GM21515 (cell line): Measurements from ENCODE around the gene KRTAP10-9.
"Not testable (repeated sequence)": the region's sequence is repeated elsewhere in the genome, so short reads cannot be mapped to it uniquely, and the experiment has no call there.

Experiments
- ATAC-seq: cut with Tn5 transposase; IDR thresholded peaks from one replicate; pipeline ENCODE4 v1.9.1; 2021; ENCODE audit not compliant: unreplicated experiment

Gene KRTAP10-9

DNA sequence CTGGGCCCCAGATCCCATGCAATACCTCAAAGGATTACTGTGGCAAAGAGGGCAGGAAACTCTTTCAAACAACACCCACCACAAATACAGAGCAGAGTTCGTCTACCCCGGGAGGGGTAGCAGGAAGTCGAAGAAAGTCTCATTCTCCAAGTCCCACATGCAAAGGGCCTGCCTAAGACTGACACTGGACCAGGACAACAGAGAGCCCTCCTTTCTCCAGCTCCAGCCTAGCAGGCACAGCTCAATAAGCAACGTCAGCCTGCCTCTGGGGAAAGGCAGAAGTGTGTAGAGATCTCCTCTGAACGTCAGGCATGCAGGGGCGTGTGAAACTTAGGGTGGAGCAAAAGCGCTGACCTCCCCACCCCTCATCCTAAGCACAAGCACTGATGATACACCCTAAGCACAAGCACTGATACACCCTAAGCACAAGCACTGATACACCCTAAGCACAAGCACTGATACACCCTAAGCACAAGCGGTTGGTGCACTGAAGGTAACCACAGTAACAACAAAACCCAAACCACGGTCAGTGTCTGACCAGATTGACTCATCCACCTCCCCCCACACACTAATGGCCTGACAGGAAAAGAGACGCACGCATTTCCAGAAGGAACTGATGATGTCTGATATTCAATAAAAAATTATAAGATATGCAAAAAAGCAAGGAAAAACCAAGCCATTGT lies 32.2 kb downstream of the KRTAP10-9 start:
- no peak for ATAC-seq

DNA sequence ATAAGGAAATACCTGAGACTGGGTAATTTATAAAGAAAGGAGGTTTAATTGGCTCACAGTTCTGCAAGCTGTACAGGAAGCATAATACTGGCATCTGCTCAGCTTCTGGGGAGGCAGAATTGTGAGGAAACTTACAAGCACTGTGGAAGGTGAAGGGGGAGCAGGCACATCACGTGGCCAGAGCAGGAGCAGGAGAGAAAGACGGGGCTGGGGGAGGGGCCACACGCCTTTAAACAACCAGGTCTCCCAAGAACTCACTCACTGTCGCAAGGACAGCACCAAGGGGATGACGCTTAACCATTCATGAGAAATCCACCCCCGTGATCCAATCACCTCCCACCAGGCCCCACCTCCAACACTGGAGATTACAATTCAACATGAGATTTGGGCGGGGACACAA lies 34.7 kb downstream of the KRTAP10-9 start:
- ATAC-seq: not testable (repeated sequence)

DNA sequence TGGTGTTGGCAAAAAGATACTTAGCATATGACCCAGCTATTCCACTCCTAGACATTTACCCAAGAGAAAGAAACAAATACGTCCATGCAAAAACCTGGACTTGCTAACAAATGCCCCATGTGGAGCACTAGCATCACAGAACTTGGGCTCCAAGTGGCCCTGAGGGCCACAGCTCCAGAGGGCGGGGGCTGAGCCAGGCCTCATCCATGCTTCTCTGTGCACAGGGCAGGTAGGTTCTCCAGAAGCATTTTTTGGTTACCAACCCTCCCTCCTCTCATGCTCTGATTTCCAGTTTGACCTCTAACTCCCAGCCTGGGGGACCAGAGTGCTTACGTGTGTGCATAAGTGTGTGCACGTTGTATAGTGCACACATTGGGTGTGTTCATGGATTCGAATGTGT lies 37.8 kb downstream of the KRTAP10-9 start:
- ATAC-seq: no peak

- no peak for ATAC-seq
Observed at GRCh38 chr21:44666401-44667320, 39.8 kb downstream of the KRTAP10-9 start, which contains the start of gene KRTAP12-2. Gene KRTAP12-2 (minus strand): TSS chr21:44666927. CDS start chr21:44666886, 41 bp downstream.

DNA sequence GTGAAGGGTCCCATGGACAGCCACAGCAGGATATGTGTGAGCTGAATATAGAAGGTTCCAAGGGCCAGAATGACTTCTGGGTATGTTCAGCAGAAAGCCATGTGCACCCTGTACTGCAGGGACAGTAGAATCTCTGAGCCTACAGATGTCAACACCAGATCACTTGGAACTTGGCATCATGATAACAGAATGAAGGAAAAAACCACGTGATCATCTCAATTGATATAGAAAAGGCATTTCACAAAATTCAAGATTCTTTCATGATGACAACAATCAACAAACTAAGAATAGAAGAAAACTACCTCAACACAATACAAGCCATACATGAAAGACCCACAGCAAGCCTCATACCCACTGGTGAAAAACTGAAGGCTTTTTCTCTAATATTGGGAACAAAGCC lies 40.7 kb downstream of the KRTAP10-9 start:
- ATAC-seq: no peak

DNA sequence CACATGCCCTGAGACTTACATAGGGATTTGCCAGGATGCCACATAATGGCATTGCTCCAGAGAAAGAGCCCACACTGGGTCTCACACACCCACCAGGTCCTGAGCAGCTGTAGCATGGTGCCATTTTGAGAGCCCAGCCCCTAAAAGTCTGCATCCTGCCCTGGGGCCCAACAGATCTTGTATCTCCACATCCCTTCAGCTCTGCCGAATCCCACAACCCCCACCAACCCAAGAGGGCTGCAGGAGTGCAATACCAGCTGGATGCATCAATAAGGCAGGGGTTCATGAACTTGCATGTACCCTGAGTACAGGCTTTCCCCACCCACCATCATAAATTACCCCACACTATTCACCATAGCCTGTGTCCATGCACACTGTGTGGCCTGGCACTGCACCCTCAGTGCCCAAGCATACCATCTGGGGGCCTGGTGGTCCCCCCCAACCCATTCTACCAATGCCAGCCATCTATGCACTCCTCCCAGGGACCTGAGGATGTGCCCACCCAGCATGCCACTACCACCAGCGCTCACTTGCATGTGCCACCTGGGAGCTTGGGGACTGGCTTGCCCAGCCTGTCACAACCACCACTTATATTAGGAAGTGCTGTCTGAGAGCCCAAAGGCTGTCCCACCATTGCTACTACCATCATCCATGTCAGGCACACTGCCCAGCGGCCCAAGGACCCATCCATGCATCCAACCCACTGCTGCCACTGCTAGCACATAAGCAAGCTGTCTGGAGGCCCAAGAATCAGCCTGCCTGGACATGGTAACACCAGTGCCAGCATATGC lies 43.9 kb downstream of the KRTAP10-9 start:
- ATAC-seq: no peak

GRCh38 chr21:44671911-44672310 lies 45.0 kb downstream of the KRTAP10-9 start:
- no peak for ATAC-seq

GRCh38 chr21:44677881-44678280 lies 51.0 kb downstream of the KRTAP10-9 start:
- no peak for ATAC-seq
